ENCODE data around the gene DMPK.
"Not testable (repeated sequence)": the region's sequence is repeated elsewhere in the genome, so short reads cannot be mapped to it uniquely, and the experiment has no call there.

Gene DMPK

GRCh38 chr19:45733160-45733810 is 49.0 kb downstream of the DMPK start, which contains the start of gene MEIOSIN:
TSS of gene MEIOSIN (plus strand) at chr19:45733439. CDS start at chr19:45735377, 1,938 bp downstream.
- no peak for DNase-seq

GRCh38 chr19:45730368-45731288 is 51.7 kb downstream of the DMPK start, which contains the start of gene FBXO46:
TSS of gene FBXO46 (minus strand) at chr19:45730896. CDS start at chr19:45713495, 17,401 bp downstream.
- DNase-seq: peak; percentile 99

GRCh38 chr19:45729800-45730290 is 52.4 kb downstream of the DMPK start:
- DNase-seq: no peak

- not testable (repeated sequence) for DNase-seq
Measured at GRCh38 chr19:45728683-45729082, 53.6 kb downstream of the DMPK start.

- not testable (repeated sequence) for DNase-seq
Measured at GRCh38 chr19:45720065-45720464, 62.2 kb downstream of the DMPK start.
